Epithelial cell of umbilical artery (primary cell): ENCODE measurements around the gene AP4M1. TPM values are rescaled to one million over a fixed set of nuclear protein-coding genes. Genes with fewer than 3 reads are reported as not detected.

Source experiments
- total RNA-seq: library from RNA; depleted of rRNA; stranded (reverse); fragments of >200 nt; gene quantifications from 2 replicates; pipeline ENCODE4 v1.2.3, GENCODE V29; 2014

Gene AP4M1
- total RNA-seq: 25.3 and 38.8 TPM in 2 replicates

GRCh38 chr7:100101016-100101862, at the start of gene AP4M1, which contains the start of gene MCM7:
AP4M1 (plus strand) TSS chr7:100101643; CDS start chr7:100101715, 72 bp downstream.
MCM7 (minus strand) TSS chr7:100101397; CDS start chr7:100101294, 103 bp downstream.

DNA sequence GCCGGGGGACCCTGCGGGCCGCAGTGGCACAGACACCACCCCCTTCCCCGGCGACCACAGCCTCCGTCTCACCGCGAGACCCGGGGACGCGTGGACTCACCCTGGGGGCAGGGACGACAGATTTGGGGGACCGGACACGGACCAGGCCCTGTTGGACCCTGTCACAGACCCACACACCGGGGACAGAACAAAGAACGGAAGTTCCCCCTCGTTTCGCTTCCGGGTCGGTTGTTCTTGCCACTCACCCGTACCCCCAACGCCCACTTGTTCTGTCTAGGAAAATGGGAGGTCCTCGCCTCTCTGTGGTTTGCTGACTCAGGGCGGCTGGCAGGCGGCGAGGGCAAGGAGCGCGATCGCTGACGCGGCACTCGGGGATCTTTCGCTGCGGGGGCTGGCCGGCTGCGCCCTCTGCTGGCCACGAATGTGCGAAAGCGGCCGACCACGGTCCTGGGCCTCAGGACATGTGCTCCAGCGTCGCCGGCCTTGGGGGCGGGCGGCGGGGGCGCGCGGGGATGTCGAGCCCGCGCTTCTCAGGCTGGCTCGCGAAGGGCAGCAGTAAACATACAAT, 19.8 kb upstream of the AP4M1 start, which contains the start of gene ZNF3:
TSS of gene ZNF3 (minus strand) at position 189 of the 568 bp plus-strand sequence. CDS start 4,366 bp downstream, outside the sequence.

GRCh38 chr7:100088621-100089457, 12.6 kb upstream of the AP4M1 start, which contains the start of gene COPS6:
COPS6 (plus strand) TSS chr7:100088969; CDS start chr7:100088991, 22 bp downstream.

DNA sequence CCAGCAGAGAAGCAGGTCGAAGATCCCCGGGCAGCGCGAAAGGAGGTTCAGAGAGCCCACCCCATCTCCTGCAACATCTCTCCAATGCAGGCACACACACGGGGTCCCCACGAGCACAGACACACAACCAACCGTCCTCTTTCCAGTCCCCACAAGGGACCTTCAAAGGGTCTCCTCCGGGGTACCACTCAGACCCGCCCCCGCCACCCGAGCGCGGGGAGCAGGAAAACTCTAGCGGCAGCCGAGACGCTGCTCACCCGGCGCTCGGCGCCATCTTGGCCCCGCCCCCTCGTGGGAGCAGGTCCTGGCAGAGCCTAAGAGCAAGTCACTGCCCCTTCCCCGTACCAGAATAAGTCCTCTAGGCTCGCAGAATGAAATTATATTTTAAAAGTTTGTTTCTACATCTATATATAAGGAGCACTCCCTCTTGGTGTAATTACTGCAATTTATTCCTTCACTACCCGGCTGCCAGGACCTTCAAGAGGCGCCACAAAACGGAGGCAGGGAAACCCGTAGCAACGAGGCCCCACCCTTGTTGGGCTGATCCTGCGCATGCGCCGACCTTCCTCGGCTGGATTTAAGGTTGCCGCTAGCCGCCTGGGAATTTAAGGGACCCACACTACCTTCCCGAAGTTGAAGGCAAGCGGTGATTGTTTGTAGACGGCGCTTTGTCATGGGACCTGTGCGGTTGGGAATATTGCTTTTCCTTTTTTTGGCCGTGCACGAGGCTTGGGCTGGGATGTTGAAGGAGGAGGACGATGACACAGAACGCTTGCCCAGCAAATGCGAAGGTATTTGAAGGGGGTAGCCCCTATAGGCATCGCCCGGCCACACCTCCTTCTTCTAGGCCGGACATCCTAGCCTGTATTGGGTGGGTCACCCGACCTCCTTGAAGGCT, 17.9 kb downstream of the AP4M1 start, which contains the start of the genes CNPY4 and TAF6:
TSS of gene CNPY4 (plus strand) at position 563 of the 898 bp plus-strand sequence. CDS start at position 674, 111 bp downstream.
TSS of gene TAF6 (minus strand) at position 287 of the 898 bp plus-strand sequence. CDS start 5,149 bp downstream, outside the sequence.

DNA sequence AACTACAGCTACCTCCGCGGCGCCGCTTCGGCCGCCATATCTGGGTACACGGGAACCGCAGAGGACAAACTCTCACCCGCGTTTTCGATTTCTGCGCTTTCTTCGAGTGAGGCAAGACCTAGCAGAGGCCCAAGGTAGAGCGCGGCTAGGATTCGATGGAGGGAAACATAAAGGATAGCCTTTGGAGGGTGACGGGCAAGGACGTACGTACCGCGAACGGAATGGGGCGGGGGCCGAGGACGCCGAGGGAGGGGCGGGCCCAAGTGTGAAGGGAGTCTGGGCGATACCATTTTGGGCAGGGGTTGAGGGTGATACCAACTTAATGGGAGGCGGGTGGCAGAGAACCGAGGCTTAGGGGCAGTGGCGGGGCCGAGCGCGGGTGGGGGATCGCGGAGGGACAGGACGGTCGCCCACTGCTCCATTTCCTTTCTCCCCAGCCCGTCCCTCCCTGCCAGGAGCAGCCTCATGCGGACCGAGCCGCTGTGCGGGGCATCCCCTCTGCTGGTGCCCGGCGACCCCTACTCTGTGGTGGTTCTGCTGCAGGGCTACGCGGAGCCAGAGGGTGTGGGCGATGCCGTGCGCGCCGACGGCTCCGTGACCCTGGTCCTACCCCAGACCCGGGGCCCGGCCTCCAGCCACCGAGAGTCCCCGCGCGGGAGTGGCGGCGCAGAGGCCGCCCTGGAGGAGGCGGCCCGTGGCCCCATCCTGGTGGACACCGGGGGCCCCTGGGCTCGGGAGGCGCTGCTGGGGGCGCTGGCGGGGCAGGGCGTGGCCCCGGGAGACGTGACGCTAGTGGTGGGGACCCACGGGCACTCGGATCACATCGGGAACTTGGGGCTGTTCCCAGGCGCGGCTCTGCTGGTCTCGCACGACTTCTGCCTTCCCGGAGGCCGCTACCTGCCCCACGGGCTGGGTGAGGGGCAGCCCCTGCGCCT, 25.8 kb downstream of the AP4M1 start, which contains the start of gene MBLAC1:
TSS of gene MBLAC1 (plus strand) at position 37 of the 935 bp plus-strand sequence. CDS start at position 466, 429 bp downstream.

DNA sequence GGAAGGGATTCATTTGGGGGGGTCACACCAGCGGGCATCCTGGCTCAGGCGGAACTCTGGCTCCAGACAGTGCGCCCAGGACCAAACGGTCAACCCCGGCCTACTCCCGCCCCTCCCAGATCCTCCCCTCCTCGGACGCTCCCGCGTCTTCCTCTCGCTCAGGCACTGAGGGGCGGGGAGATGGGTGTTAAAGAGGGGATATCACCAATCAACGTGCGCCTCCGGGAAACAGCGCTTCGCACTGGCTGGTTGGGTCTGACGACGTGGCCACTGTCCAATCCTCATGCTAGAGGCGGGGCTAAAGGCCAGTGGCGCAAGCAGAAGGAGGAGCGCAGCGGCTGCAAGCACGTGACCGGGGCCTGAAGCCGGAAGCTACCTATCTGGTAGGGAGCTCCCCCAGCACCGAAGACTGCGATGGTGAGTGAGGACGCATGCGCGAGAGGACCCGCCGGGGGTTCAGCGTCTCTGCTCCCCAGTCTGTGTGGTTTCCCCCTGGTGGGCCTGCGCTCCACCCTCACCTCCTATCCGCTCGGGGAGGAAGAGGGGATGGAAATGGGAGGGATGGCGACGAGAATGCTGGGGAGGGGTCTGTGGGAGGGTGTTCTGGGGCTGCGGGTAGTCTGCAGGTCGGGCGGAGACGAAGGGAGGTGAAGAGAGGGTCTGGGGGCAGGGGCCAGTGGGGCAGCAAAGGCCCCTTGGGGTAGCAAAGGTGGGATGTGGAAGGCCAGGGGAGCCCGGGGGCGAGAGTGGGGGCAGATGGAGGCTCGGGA, 47.3 kb downstream of the AP4M1 start, which contains the start of gene LAMTOR4:
TSS of gene LAMTOR4 (plus strand) at position 360 of the 770 bp plus-strand sequence. CDS start at position 415, 55 bp downstream.

Other genes starting within 250 kb of the AP4M1 start
- 0.30 TPM in 1 of 2 replicates, not detected in the other for gene OR2AE1, start 224.6 kb upstream of the AP4M1 start, total RNA-seq
- 15.6 and 16.3 TPM in 2 replicates for gene TRIM4, start 182.1 kb upstream of the AP4M1 start, total RNA-seq
- gene GJC3, start 172.0 kb upstream of the AP4M1 start, total RNA-seq: 0.30 TPM in 1 of 2 replicates, not detected in the other
- not detected in 2 replicates for gene AZGP1, start 125.6 kb upstream of the AP4M1 start, total RNA-seq
- gene ZKSCAN1, start 86.0 kb upstream of the AP4M1 start, total RNA-seq: 27.5 and 32.8 TPM in 2 replicates
- gene ZSCAN21, start 51.9 kb upstream of the AP4M1 start, total RNA-seq: 7.1 and 8.4 TPM in 2 replicates
- 26.3 and 26.6 TPM in 2 replicates for gene ZNF3, start 19.9 kb upstream of the AP4M1 start, total RNA-seq
- 109 and 112 TPM in 2 replicates for gene COPS6, start 12.7 kb upstream of the AP4M1 start, total RNA-seq
- gene MCM7, start 246 bp upstream of the AP4M1 start, total RNA-seq: 104 and 124 TPM in 2 replicates
- 31.2 and 32.5 TPM in 2 replicates for gene TAF6, start 17.7 kb downstream of the AP4M1 start, total RNA-seq
- 30.5 and 50.3 TPM in 2 replicates for gene CNPY4, start 18.0 kb downstream of the AP4M1 start, total RNA-seq
- 2.7 and 2.9 TPM in 2 replicates for gene MBLAC1, start 25.3 kb downstream of the AP4M1 start, total RNA-seq
- 134 and 148 TPM in 2 replicates for gene LAMTOR4, start 47.3 kb downstream of the AP4M1 start, total RNA-seq
- 5.5 and 6.2 TPM in 2 replicates for gene TRAPPC14, start 57.1 kb downstream of the AP4M1 start, total RNA-seq
- 0.61 and 0.65 TPM in 2 replicates for gene GAL3ST4, start 67.0 kb downstream of the AP4M1 start, total RNA-seq
- gene GPC2, start 75.7 kb downstream of the AP4M1 start, total RNA-seq: 6.8 and 7.0 TPM in 2 replicates
- 0.65 and 1.1 TPM in 2 replicates for gene STAG3, start 76.3 kb downstream of the AP4M1 start, total RNA-seq
- not detected in 2 replicates for gene PVRIG, start 118.3 kb downstream of the AP4M1 start, total RNA-seq
- gene SPDYE3, start 206.1 kb downstream of the AP4M1 start, total RNA-seq: not detected in 2 replicates